HG03045 (cell line): ENCODE measurements around the gene PPP1R9B.

Experiments
- ATAC-seq: cut with Tn5 transposase; IDR thresholded peaks from one replicate; pipeline ENCODE4 v1.9.1; 2021; ENCODE audit warnings: mild to moderate bottlenecking, moderate library complexity; ENCODE audit not compliant: unreplicated experiment

The PPP1R9B gene

DNA sequence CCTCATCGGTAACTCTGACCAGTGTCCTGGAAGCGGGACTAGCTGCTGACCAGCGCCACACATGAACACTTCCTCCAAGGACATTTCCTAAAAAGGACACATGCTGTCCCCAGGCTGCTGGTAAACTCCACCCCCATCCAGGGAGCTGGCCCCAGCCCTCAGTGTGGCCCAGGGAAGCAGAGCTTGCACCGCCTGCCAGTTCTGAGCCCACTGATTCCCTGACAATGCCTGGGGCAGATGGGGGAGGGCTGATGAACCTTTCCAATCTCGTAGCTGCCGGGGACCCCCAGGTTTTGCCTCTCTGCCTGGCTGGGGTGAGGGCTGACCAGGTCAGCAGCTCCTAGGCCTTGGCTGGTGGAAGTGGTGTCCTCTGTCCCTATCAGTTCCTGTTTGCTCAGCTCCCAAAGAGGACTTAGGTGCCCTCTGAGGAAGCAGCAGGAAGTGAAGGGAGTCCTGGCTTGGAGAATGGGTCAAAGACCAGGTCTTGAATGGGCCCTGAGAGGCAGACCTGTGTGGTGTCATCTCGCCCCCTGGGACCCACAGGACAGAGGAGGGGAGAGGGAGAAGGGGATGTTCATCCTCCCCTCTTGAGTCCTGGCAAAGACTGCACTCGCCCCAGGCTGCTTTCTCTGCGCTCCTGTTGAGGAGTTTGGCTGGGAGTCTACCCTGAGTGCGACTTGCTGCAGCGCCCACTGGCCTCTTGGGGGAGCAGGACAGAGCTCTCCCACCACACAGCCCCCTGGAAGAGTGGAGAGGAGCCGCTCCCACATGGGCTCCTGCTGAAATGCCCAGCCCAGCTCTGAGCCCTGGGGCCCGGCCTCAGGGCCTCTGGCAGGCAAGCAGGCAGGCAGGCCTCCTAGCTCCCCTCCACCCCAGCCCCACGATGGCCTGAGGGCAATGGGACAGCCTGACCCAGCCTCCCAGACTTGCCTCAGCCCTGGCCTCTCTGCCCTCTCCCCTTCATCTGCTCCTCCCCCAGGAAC lies 38.5 kb downstream of the PPP1R9B start:
- no peak for ATAC-seq

GRCh38 chr17:50110591-50111349 lies 39.7 kb downstream of the PPP1R9B start:
- ATAC-seq: no peak

- no peak for ATAC-seq
These were observed 40.7 kb downstream of the PPP1R9B start for GRCh38 chr17:50109785-50110184.

DNA sequence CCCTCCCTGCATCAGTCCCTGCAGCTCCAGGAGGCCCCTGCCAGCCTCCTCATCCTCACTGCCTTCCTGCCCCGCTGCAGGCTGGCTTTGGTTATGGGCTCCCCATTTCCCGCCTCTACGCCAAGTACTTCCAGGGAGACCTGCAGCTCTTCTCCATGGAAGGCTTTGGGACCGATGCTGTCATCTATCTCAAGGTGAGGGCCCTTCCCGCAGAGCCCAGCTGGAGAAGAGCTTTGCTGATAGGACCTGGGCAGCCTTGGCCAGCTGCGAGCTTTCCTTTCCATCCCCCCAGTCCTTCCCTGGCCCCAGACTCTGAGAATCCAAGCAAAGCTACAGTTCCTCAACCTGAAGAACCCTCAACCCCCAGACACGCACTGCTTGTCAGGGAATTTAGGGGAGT lies 41.3 kb downstream of the PPP1R9B start:
- ATAC-seq: no peak

DNA sequence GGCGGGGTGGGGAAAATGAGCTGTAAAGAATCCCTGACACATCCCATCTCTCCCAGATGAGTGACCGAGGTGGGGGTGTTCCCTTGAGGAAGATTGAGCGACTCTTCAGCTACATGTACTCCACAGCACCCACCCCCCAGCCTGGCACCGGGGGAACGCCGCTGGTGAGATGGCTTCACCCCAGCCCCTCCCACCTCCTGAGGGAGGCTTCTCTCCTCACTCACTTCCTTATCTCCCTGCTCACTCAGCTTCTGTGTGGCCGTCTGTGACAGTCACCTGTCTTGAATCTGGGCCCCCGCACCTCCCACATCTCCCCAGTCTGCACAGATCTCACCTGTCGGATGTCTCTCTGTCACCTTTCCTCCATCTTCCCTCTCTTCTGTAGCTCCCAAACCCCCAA lies 41.9 kb downstream of the PPP1R9B start:
- no peak for ATAC-seq

- no peak for ATAC-seq
These were observed 42.6 kb downstream of the PPP1R9B start for GRCh38 chr17:50107790-50108414.

DNA sequence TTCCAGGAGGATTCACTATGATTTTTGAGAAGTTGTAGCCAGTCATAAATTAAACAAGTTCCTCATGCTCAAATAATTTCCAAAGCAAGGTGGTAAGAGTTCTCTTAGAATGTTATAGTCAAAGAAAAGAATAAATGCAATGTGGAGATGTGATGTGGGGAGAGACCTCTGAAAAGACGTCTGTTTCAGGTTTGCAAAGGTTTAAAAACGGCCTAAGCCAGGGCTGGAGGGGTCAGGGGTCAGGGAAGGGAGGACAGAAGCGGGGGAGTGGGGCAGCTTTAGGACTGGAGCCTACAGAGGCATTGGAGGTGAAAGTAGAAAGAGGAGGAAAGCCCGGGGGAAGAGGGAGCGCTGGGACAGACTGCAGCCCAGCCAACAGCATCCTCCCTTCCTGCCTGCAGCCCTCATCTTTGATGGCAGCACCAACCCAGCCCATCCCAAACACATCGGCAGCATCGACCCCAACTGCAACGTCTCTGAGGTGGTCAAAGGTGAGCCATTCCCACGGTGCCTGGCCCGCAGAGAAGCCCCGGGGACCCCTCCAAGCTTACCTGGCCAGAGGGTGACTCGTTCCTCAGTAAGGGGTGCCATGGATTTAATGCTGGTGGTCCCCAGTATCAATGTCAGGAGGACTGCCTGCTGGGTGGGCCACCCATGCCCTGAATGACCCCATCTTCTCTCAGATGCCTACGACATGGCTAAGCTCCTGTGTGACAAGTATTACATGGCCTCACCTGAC lies 43.9 kb downstream of the PPP1R9B start:
- ATAC-seq: no peak

DNA sequence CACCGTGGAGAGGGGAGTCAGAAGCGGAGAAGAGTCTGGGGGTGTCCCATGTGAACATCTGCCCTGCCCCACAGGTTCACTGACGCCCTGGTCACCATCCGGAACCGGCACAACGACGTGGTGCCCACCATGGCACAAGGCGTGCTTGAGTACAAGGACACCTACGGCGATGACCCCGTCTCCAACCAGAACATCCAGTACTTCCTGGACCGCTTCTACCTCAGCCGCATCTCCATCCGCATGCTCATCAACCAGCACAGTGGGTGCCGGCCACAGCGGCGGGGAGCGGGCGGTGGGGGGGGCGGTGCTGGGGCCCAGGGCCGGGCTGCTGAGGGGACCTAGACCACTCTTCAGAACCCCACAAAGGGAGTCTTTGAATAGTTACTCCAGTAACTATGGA lies 44.7 kb downstream of the PPP1R9B start:
- ATAC-seq: no peak

DNA sequence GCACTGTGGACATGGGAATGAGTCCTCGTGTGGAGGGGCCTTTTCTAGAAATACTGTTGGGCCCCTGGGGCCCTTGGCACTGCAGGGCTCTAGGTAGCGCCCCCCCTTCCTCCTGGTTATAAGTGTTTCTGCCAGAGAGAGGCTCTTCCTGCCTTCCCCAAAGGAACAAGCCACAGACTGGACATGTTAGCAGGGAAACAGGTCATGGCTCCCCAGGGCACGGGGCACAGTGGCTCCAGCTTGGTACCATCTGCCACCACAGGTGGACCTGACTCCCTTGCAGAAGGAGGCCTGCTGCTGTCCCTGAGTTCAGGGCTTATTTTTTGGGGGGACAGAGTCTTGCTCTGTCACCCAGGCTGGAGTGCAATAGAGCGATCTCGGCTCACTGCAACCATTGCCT lies 46.5 kb downstream of the PPP1R9B start:
- ATAC-seq: no peak

- no peak for ATAC-seq
These were observed 47.2 kb downstream of the PPP1R9B start for GRCh38 chr17:50103252-50103651.

- ATAC-seq: no peak
These were observed 48.1 kb downstream of the PPP1R9B start for GRCh38 chr17:50102164-50102991.

DNA sequence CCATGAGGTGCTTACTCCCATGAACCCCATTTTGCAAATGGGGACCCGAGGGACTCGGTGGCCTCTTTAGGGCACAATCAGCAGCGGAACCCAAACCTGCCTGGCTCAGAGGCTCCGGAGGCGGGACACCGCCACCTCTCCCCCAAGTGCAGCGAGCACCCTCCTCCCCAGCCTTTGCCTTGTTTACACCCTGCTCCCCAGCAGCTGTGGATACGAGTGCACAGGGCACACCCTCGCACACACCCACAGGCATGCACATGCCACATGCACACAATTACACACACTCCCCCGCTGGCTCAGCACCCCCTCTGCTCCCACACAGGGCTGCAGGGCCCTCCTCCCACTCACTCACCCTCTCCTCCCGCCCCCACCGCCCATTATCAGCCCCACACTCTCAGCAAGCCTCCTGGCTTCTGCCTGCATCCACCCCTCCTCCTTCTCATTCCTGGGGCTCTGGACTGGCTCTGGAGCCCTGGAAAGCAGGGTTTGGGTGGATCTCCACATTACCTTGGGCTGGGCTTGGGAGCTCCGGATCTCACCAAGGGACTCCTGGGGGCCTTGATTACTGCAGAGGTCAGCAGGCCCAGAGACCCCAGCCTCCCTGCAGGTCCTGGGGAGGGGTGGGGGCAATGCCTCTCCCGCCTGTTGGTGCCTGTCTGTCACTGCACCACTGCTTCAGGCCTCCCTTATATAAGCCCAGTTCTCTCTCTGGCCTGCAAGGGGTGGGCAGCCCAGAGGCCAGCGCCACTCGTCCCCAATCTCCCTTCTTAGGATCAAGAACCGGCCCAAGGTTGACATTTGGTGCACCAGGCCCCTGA lies 48.9 kb downstream of the PPP1R9B start:
- ATAC-seq: no peak

- no peak for ATAC-seq
These were observed 49.5 kb downstream of the PPP1R9B start for GRCh38 chr17:50100921-50101345.

- no peak for ATAC-seq
These were observed 50.0 kb downstream of the PPP1R9B start for GRCh38 chr17:50100480-50100883.

DNA sequence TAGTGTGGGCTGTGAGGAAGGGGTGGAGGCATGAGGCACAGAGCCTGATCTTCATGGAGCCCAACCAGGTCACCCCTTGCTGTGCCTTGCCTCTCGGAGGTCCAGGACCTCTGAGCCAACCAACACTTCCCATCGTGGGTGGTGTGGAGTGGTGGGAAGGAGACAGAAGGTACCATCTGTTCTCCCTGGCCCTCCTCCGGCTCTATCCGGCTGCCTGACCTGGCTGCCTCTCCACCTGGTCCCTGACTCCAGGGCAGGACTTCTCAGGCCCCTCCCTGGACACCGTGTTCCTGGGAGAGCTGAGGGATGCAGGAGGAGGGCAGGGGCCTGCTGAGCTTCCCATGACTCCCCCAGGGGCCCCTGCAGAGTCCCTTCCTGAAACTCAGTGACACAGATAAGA lies 51.5 kb downstream of the PPP1R9B start:
- ATAC-seq: no peak

GRCh38 chr17:50098583-50098982 lies 51.9 kb downstream of the PPP1R9B start:
- ATAC-seq: no peak

GRCh38 chr17:50097926-50098325 lies 52.6 kb downstream of the PPP1R9B start:
- ATAC-seq: no peak

DNA sequence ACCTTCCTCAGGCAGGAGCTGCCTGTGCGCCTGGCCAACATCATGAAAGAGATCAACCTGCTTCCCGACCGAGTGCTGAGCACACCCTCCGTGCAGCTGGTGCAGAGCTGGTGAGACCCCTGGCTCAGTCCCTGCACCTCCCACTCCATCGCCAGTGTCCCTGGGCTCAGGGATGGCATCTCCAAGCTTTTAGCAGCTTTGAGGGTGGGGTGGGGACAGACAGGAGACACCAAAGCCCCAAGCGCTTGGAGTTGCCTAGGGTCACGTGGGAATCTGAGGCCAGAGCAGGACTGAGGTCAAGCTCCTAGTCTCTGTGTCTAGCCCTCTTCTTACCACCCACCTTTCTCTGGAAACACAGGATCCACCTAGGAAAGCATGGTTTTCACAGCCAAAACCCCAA lies 53.0 kb downstream of the PPP1R9B start:
- ATAC-seq: no peak

DNA sequence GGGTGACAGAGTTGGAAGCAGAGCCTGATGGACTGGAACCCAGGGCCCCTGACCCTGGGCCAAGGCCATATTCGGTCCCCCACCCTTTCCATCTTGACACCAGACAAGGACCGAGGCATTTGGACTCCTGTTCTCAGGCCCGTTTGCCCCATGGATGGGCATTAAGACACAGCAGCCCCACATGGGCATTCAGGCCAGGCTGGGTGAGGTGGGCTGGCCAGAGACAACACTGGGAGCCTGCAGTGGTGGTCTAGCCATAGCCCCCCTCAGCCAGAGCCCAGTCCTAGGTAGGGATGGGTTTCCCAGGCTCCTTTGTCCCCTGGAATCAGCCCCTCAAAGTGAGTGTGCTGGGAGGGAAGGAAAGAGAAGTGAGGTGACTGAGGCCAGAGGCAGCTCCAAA lies 53.7 kb downstream of the PPP1R9B start:
- no peak for ATAC-seq
